Right ventricle myocardium superior (tissue), 1 donor: ENCODE results near the gene HSD11B2. TPM values are rescaled to one million over a fixed set of nuclear protein-coding genes. Genes with fewer than 3 reads are reported as not detected.

Source experiments
- ATAC-seq: fragments of 200-7000 bp; cut with Tn5 transposase; one replicate; pipeline ENCODE4 v1.9.1; 2020; ENCODE audit warnings: mild to moderate bottlenecking; ENCODE audit not compliant: poor library complexity
- DNase-seq: peaks from one replicate; pipeline ENCODE4 v3.0.0-alpha.2; 2020
- intact Hi-C: fragments of 100-400 bp; cut with DNase I; formaldehyde crosslinking; loops from one replicate; pipeline ENCODE4 v1.11.2; 2022
- total RNA-seq: library from RNA; stranded (reverse); fragmentation: NEBNext Ultra II Directional; extraction: Animal tissue kit (Norgen Biotek cat#: 25700); gene quantifications from one replicate; pipeline ENCODE4 v1.2.1, GENCODE V29; 2021
- donor health status: DM: no; HTN: yes; CAD: no; lungs with severe emphysema.

The HSD11B2 gene
- total RNA-seq, 1 donor from 2014 or later: 0.89 TPM

DNA sequence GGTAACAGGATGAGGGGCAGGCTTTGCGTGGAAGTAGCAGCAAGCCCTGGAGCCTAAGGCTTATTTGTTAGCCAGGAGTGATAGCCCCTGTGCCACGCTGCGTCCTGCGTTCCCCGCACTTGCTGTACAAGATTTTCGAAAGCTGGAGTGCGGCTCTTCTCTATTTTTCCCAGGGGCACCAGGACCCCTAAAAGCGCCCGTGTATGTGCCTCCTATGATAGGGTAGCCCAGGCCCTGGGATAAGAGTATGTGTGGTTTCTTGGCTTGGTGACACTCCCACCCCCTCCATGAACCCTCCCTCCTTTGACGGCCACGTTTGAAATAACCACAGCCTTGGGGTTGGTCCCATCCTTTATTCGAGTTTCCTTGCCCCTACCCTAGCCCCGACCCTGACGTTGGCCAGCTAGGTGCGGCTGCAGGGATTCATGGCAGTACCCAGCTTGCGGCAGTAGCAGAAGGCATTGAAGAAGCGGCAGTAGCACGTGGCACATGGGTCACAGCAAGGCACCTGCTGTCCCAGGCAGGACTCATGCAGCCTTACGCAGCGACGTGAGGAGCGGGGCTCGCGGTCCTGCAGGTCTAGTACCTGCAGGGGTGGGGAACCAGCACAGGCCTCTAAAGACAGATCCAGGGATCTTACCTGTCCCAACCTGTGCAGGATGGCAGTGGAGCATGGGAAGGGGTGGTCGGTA lies 51.5 kb downstream of the HSD11B2 start:
- no peak for ATAC-seq
- intact Hi-C loops: no loop called here

DNA sequence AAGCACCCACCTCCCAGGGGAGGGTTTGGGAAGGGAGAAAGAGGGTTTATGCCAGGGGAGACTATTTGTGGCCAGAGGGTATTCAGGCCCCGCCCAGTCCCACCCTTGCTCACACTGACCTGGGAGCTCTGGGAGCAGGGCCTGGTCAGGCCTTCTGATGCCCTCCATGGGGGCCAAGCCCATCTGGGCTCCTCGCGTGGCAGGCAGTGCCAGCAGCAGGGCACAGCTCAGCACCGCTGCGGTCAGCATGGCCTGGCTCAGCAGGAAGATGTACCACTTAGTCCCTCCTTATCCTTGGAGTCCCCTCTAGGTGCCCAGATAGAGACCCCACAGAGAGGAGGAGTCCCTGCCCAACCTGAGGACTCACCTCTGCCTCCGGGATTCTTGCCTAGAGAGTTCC lies 52.2 kb downstream of the HSD11B2 start, which contains the start of gene AGRP:
AGRP (minus strand) TSS at position 398 of the 400 bp plus-strand sequence; CDS start at position 249, 149 bp downstream.
- ATAC-seq: no peak
- no peak for DNase-seq
- intact Hi-C loops: no loop called here

More for the DNA sequence above, 51.5 kb downstream of the HSD11B2 start:
- DNase-seq: no peak

DNA sequence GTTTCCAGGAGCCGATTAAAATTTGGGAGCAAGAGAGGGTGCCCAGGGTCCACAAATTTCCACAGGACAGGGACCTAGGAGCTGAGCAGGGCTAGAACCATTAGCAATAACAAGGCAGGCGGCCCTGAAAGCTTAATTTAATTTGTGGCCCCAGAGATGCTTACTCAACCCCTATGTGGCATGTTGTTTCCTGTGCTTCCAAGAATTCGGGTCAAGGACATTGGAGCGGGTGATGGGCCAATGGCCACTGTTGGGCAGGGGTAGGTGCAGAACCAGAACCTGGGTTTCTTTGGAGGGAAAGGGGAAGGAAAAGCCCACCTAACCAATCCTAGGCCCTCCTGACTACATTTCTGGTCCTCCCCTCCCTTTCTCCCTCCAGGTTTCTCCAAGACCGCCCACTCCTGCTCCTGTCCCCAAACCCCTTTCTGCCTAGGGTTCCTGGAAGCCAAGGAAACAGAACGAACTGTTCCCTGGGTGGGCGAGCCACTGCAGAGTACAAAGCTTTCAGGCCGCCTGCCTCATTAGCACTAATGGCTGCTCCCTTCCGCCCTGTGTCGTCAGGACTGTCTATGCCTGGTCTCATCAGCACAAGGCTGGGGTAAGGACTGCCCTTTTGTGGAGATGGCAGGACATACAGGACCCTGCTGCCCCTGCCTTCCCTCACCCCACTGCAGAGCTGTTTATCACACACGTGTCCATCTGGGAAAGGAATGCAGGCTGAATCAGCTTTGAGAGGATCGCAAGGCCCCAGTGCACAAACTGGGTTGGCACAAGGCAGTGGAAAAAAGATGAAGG lies 53.0 kb downstream of the HSD11B2 start:
- intact Hi-C loops: no loop called here
- no peak for DNase-seq

GRCh38 chr16:67486805-67487204 lies 55.9 kb downstream of the HSD11B2 start:
- no peak for DNase-seq
- ATAC-seq: no peak
- intact Hi-C loops: no loop called here

More for the DNA sequence above, 53.0 kb downstream of the HSD11B2 start:
- no peak for ATAC-seq

Other genes with a start within 250 kb of the HSD11B2 start
- 7.7 TPM for gene MATCAP1, start 247.2 kb upstream of the HSD11B2 start, total RNA-seq
- gene EXOC3L1, start 241.0 kb upstream of the HSD11B2 start, total RNA-seq: 2.3 TPM
- 34.8 TPM for gene E2F4, start 239.0 kb upstream of the HSD11B2 start, total RNA-seq
- 0.54 TPM for gene ELMO3, start 232.0 kb upstream of the HSD11B2 start, total RNA-seq
- 11.0 TPM for gene TMEM208, start 204.0 kb upstream of the HSD11B2 start, total RNA-seq
- gene FHOD1, start 183.6 kb upstream of the HSD11B2 start, total RNA-seq: 13.5 TPM
- gene SLC9A5, start 182.1 kb upstream of the HSD11B2 start, total RNA-seq: 0.83 TPM
- gene PLEKHG4, start 151.6 kb upstream of the HSD11B2 start, total RNA-seq: 0.89 TPM
- not detected for gene KCTD19, start 104.4 kb upstream of the HSD11B2 start, total RNA-seq
- gene LRRC36, start 104.3 kb upstream of the HSD11B2 start, total RNA-seq: not detected
- gene TPPP3, start 37.6 kb upstream of the HSD11B2 start, total RNA-seq: 8.9 TPM
- 3.4 TPM for gene ZDHHC1, start 14.6 kb upstream of the HSD11B2 start, total RNA-seq
- gene ATP6V0D1, start 50.0 kb downstream of the HSD11B2 start, total RNA-seq: 59.9 TPM
- gene AGRP, start 52.4 kb downstream of the HSD11B2 start, total RNA-seq: not detected
- gene RIPOR1, start 97.7 kb downstream of the HSD11B2 start, total RNA-seq: 73.7 TPM
- 24.9 TPM for gene CTCF, start 131.4 kb downstream of the HSD11B2 start, total RNA-seq
- gene CARMIL2, start 214.0 kb downstream of the HSD11B2 start, total RNA-seq: 0.05 TPM
- gene ACD, start 229.1 kb downstream of the HSD11B2 start, total RNA-seq: 7.1 TPM
- 3.2 TPM for gene PARD6A, start 229.8 kb downstream of the HSD11B2 start, total RNA-seq
- gene ENKD1, start 235.6 kb downstream of the HSD11B2 start, total RNA-seq: 8.8 TPM
- gene C16orf86, start 235.7 kb downstream of the HSD11B2 start, total RNA-seq: 4.3 TPM